Cardiac muscle cell (in vitro differentiated cells and primary cell): ENCODE results near the gene RNF215. TPM values are rescaled to one million over a fixed set of nuclear protein-coding genes. Genes with fewer than 3 reads are reported as not detected.
A peak's percentile ranks its signal among the peaks of the same experiment; 100 is the strongest.

Source experiments
- DNase-seq, 2 donors: peaks; one replicate each; pipeline versions ENCODE4 v3.0.0 to v3.0.0-alpha.2; 2010 to 2017; ENCODE audit warnings: low read depth in 1 of 2, low spot score in 1 of 2
- H3K27ac ChIP-seq: fragments of 200-600 bp; sonication (generic); 2 replicates; pipeline ENCODE4 v1.5.1; 2016
- H3K27me3 ChIP-seq: fragments of 200-600 bp; sonication (generic); 2 replicates; pipeline ENCODE4 v1.6.0; 2016; ENCODE audit warnings: control low read depth
- H3K36me3 ChIP-seq: fragments of 200-600 bp; sonication (generic); 2 replicates; pipeline ENCODE4 v1.5.1; 2016; ENCODE audit warnings: control low read depth
- H3K4me1 ChIP-seq: fragments of 200-600 bp; sonication (generic); 2 replicates; pipeline ENCODE4 v1.8.1; 2017; ENCODE audit warnings: low read depth, mild to moderate bottlenecking, mixed run types
- H3K4me3 ChIP-seq: fragments of 200-600 bp; sonication (generic); 2 replicates; pipeline ENCODE4 v1.5.1; 2016; ENCODE audit warnings: mild to moderate bottlenecking
- H3K9me3 ChIP-seq: fragments of 200-600 bp; sonication (generic); 2 replicates; pipeline ENCODE4 v1.5.1; 2017; ENCODE audit warnings: low read depth, mild to moderate bottlenecking, control low read depth
- polyA plus RNA-seq: library from polyadenylated mRNA; unstranded; fragments of >200 nt; fragmentation: Nextera tagmentation; extraction: Ambion mirVana; gene quantifications from 2 replicates; pipeline ENCODE4 v1.2.1, GENCODE V29; 2016
- total RNA-seq: library from RNA; depleted of rRNA; stranded (reverse); fragments of >200 nt; gene quantifications from 2 replicates; pipeline ENCODE4 v1.2.3, GENCODE V29; 2016
- TF ChIP-seq, protein P1 (sequence below): IDR thresholded peaks from 2 replicates; pipeline ENCODE4 v1.5.1; 2012; ENCODE audit warnings: low read depth, mild to moderate bottlenecking, low read length

Gene RNF215
- total RNA-seq (30.4 and 39.8 TPM in 2 replicates), polyA plus RNA-seq (9.5 and 13.1 TPM in 2 replicates)

DNA sequence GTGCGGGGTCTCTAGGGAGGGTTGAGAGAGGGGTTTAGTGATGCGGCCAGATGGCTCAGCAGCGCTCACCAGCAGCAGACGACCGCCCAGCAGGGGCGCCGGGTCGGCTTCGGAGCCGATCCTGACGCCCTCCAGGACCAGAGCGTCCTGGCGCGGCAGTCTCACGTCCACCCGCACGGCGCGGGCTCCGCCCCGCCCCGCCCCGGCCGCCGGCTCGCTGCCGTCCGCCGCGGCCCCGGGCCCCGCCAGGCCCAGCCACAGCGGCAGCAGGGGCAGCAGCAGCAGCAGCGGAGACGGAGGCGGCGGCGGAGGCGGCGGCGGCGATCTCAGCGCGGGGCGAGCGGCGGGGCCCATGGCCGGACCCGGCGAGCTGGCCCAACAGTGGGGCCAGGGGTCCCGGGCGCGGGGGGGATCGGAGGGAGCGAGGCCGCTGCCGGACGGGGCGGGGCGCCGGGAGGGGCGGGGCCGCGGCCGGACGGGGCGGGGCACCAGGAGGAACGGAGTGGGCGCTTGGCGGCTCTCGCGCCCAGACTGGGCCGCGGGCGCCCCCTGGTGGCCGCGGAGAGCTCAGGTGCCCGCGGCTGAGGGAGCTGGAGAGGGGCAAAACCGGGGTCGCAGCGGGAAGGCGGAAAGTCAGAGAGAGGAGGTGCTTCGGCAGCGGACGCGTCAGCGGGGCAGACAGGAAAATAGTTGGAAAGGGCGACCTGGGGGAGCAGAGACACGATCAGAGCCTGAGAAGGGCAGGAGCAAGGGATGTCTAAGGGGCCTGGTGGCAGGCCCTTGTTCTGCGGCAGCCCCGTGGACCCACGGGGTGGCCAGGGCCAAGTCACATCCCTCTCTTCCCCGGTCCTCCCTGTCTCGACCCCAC lies at the start of gene RNF215:
TSS of gene RNF215 (minus strand) at position 452 of the 868 bp plus-strand sequence. CDS start at position 354, 98 bp downstream.
- Histone ChIP-seq H3K27me3 (no peaks in the 10 kb centered on the region), H3K36me3 (no peaks in the 10 kb centered on the region), H3K9me3 (no peaks in the 10 kb centered on the region), H3K4me1 (peaks cover 4% of the 10 kb centered on the region), H3K27ac (peak within 1 kb of the TSS; percentile 63), H3K4me3 (peak within 1 kb of the TSS; percentile 52)
- peak; percentile 85 to 91 for DNase-seq
- TF ChIP-seq, protein P1, sequence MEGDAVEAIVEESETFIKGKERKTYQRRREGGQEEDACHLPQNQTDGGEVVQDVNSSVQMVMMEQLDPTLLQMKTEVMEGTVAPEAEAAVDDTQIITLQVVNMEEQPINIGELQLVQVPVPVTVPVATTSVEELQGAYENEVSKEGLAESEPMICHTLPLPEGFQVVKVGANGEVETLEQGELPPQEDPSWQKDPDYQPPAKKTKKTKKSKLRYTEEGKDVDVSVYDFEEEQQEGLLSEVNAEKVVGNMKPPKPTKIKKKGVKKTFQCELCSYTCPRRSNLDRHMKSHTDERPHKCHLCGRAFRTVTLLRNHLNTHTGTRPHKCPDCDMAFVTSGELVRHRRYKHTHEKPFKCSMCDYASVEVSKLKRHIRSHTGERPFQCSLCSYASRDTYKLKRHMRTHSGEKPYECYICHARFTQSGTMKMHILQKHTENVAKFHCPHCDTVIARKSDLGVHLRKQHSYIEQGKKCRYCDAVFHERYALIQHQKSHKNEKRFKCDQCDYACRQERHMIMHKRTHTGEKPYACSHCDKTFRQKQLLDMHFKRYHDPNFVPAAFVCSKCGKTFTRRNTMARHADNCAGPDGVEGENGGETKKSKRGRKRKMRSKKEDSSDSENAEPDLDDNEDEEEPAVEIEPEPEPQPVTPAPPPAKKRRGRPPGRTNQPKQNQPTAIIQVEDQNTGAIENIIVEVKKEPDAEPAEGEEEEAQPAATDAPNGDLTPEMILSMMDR = peak; percentile 76

DNA sequence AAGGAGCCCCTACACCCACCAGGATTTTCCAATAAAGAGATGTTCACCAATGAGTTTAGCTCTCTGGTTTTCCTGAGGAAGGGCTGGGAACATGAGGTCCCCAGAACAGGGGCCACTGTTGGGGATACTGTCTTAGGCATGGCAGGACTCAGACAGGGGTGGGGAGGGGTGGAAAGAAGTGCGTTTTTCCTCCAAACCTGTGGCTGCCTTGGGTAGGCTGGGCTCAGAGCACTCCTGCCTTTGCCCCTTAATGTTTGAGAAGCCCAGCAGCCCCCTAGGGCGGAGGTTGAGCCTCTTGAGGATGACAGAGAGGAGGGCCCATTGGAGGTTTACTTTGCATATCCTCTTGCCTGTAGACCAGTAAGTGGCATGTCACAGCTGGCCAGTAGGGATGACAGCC lies 49.0 kb upstream of the RNF215 start:
- DNase-seq = no peak
- no peak overlapping the region for H3K4me3 ChIP-seq
- H3K4me1 ChIP-seq = no peaks in the 10 kb centered on the region
- no peaks in the 10 kb centered on the region for H3K36me3 ChIP-seq
- no peaks in the 10 kb centered on the region for H3K27me3 ChIP-seq
- TF ChIP-seq, protein P1 = no peak
- H3K9me3 ChIP-seq = no peaks in the 10 kb centered on the region
- no peak overlapping the region for H3K27ac ChIP-seq

DNA sequence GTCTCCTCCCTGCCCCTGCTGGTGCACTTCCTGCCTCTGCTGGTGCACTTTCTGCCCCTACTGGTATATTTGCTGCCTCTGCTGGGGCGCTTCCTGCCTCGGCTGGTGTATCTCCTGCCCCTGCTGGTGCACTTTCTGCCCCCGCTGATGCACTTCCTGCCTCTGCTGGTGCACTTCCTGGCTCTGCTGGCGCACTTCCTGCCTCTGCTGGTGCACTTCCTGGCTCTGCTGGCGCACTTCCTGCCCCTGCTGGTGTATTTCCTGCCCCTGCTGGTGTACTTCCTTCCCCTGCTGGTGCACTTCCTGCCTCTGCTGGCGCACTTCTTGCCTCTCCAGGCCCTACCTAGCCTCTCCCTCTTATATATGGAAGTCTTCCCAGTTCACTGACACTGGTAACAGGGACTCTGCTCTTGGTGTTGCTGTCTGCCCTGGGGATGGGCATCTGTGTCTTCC lies 48.5 kb upstream of the RNF215 start:
- H3K9me3 ChIP-seq = no peaks in the 10 kb centered on the region
- TF ChIP-seq, protein P1 = no peak
- H3K4me1 ChIP-seq = no peaks in the 10 kb centered on the region
- no peaks in the 10 kb centered on the region for H3K27me3 ChIP-seq
- H3K4me3 ChIP-seq = no peak overlapping the region
- no peak for DNase-seq
- H3K36me3 ChIP-seq = no peaks in the 10 kb centered on the region
- H3K27ac ChIP-seq = no peak overlapping the region

DNA sequence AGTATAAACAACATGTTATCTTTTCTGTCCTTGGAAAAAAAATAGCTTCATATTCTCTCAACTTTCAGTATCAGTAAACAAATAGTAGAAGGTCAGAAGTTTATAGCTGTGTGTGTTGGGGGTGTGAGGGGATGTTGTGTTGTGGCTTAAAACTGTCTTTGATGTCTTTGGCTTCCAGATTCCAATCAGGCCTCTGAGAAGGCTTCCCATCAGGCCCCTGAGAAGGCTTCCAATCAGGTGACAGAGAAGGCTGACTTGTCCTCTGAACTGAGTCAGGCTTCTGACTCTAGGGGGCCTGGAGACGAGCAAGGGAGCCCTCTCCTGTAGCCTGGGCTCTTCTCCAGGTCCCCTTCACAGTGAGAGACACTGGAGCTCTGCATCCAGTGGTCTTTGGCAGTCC lies 47.6 kb upstream of the RNF215 start:
- no peak overlapping the region for H3K4me3 ChIP-seq
- no peak for DNase-seq
- no peaks in the 10 kb centered on the region for H3K27me3 ChIP-seq
- TF ChIP-seq, protein P1 = no peak
- no peak overlapping the region for H3K27ac ChIP-seq
- H3K4me1 ChIP-seq = no peaks in the 10 kb centered on the region
- H3K9me3 ChIP-seq = no peaks in the 10 kb centered on the region
- no peaks in the 10 kb centered on the region for H3K36me3 ChIP-seq

DNA sequence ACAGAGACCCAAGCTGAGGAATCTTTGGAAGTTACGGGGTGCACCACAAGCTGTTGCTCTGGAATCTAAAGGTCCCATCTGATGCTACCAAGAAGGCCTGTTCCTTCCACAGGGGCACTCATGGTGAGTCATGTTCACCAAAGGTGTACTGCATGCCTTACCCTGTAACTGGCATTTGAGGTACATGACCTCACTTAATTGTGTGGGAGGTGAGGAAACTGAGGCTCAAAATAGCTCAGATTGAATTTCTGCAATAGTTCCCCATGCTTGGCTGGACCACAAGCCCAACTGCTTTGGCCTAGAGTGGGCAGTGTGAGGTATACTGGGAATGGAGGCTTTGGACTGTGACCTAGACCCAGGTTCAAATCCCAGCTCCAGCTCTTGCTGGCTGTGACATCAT lies 46.6 kb upstream of the RNF215 start:
- Histone ChIP-seq H3K27me3 (no peaks in the 10 kb centered on the region), H3K4me1 (no peaks in the 10 kb centered on the region), H3K36me3 (no peaks in the 10 kb centered on the region), H3K9me3 (no peaks in the 10 kb centered on the region), H3K4me3 (no peak overlapping the region), H3K27ac (no peak overlapping the region)
- DNase-seq = no peak
- TF ChIP-seq, protein P1 = no peak
